Measurements from ENCODE around the gene CFAP92. TPM values are rescaled to one million over a fixed set of nuclear protein-coding genes. Genes with fewer than 3 reads are reported as not detected.
A peak's percentile ranks its signal among the peaks of the same experiment; 100 is the strongest.

Gene CFAP92, protein sequence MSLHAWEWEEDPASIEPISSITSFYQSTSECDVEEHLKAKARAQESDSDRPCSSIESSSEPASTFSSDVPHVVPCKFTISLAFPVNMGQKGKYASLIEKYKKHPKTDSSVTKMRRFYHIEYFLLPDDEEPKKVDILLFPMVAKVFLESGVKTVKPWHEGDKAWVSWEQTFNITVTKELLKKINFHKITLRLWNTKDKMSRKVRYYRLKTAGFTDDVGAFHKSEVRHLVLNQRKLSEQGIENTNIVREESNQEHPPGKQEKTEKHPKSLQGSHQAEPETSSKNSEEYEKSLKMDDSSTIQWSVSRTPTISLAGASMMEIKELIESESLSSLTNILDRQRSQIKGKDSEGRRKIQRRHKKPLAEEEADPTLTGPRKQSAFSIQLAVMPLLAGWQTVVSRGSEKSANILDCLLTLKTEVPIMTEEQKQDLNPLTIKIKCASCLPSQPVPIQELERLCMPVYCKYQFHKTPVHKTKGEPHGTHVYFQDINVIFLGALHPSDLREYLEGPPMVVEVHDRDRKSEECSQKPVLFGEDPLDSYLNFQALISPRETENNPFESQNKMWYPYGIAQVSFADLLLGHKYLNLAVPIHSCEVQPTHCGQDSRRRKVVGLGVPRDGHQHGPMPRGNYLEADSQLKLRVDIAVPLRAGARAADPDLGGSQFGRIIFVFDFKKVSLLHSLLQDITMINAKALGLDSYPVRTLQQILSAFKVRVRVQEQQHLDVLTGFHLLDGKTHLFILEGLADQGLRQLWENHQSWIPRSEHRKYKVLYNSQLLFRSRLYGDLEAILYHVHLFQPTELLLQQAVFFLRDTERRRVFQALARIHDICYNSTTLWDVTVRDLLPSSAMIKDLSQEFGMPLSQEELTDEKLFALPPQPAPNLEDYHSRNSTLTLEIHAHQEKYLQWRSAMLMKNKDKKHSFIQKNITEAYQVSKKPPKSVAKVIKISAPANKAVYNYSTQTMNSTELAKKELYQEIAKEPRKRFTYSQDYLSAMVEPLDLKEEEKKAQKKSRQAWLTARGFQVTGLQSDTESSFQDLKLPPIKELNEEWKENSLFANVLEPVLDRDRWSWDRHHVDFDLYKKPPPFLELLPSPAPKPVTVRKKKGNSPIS
- polyA plus RNA-seq (2012; ENCODE audit: missing spikeins) = not detected

DNA sequence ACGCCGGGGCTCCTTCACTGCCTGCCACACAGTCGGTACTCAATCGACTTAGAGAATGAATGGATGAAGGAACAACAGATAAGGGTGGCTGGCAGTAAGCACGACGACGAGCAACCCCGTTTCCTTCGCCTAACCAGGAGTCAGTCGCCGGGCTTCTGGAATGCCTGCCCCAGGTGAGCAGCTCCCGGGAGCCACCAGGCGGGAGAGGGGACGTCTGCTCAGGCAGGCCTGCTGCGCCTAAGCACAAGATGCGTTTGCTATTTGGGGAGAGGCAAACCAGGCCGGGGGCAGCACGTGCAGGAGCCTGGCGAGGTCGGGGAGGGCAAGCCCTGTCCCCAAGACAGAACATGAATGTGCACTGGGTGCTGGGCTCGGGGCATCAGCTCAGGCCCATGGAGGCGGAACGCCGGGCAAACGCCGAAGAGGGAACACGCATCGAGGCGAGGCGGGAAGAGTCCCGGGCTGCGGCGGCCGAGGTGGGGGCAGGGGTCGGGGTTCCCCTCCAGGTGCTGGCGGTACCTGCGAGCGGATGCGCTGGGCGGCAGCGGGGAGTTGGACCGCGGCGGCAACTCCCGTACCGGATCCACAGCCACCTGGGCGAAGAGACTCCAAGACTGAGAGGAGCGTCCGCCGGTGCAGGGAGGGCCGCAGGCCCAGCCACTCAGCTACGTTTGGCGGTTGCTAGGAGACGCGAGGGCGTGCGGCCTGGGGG, at the start of gene CFAP92:
Gene CFAP92, minus strand, starts transcription at position 616 of the 712 bp plus-strand sequence. CDS start 772 bp downstream, outside the sequence.
- TF ChIP-seq POLR2A (IDR thresholded peaks at IDR 0.05; ENCODE audit: low read depth, low read length) = no peak
- TF ChIP-seq TAF1 (IDR thresholded peaks at IDR 0.05; ENCODE audit: borderline replicate concordance, low read depth, low read length) = no peak
- TF ChIP-seq POLR2AphosphoS5 (IDR thresholded peaks at IDR 0.05; ENCODE audit: low read depth, low read length) = no peak
- FAIRE-seq = peak; percentile 95
- peak; percentile 89 for DNase-seq (ENCODE audit: insufficient read length)

DNA sequence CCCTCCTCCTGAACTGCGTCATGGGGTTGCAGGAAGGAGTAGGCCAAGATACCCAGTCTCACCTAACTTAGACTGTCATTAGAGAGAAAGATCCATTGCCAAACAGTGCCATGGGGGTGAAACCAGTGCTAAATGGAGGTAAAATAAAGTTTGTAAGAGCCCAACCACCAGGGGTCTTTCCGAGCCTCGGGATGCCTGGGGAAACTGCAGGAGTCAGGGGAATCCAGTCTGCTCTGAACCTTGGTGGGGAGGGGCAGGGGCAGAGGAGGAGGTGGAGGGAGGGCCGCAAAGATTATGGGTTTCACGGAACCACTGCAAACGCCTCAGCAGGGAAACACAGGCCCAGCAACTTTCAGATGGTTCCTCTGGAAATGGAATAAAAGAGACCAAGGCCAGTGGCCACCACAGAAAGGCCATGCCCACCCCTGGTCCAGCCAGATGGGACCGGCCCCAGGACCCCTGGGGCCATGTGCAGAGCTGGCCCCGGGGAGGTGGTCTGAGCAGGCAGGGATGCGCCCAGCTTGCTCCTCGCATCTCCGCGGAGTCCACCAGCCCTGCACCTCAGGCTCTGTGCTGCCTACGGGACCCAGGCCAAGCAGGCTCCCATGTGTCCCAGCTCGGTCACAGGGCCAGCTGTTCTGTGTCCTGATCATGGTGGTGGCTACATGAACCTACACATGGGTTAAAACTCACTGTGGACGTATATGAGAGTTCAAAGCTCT, 46.9 kb upstream of the CFAP92 start:
- TF ChIP-seq TAF1 (IDR thresholded peaks at IDR 0.05; ENCODE audit: borderline replicate concordance, low read depth, low read length) (no peak), POLR2AphosphoS5 (IDR thresholded peaks at IDR 0.05; ENCODE audit: low read depth, low read length) (no peak), POLR2A (IDR thresholded peaks at IDR 0.05; ENCODE audit: low read depth, low read length) (no peak)
- DNase-seq (ENCODE audit: insufficient read length) (no peak), FAIRE-seq (no peak)

DNA sequence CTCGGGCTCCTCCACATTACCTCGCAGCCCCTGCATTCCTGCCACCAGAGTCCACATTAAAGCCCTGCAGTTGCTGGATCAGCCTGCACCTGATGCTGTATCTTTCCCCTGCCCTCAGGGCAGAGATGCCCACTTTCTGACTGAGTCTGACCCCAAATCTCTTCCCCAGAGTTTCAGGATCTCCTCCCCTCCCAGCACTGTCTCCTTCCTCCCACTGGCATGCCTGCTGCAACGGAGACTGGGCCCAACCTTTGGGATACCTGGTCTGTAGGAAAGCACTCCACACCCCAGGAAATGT, 46.1 kb upstream of the CFAP92 start:
- DNase-seq (ENCODE audit: insufficient read length) (no peak), FAIRE-seq (no peak)
- TF ChIP-seq POLR2A (IDR thresholded peaks at IDR 0.05; ENCODE audit: low read depth, low read length) (no peak), POLR2AphosphoS5 (IDR thresholded peaks at IDR 0.05; ENCODE audit: low read depth, low read length) (no peak), TAF1 (IDR thresholded peaks at IDR 0.05; ENCODE audit: borderline replicate concordance, low read depth, low read length) (no peak)

DNA sequence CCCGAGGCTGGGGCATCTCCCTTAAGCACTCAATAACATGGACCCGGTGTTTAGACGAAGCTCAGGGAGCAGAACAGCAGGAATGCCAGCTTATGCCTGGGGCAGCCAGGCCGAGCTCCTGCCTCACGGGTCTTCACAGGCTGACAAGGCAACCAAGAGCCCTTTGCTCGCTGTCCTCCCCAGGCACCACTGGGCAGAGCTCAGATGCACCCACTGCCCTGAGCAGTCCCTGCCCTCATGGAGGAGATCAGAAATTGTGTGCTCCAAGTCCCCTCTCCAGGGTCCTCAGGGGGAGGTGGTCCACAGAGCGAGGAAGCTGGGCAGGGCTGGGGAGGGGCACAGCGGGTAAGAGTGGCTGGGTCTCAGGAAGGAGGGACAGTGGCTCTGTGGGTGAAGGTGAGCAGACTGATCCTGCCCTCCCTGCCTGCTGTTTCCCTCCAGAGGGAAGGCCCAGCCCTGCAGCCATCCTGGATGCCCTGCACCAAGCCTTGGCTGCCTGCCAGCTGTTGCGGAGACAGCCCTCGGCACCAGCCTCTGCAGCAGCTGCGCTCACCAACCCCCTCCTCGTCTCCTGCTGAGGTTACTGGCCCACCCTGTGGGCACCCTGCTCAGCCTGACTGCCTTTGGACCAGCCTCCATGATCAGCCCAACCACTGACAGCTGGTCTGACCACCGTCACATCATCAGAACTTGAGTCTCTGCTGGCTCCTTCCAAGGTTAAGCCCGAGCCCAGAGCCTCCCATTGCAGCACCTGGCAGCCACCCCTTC, 45.6 kb upstream of the CFAP92 start:
- DNase-seq (ENCODE audit: insufficient read length) (no peak), FAIRE-seq (no peak)
- no peak for TF ChIP-seq TAF1 (IDR thresholded peaks at IDR 0.05; ENCODE audit: borderline replicate concordance, low read depth, low read length)
- TF ChIP-seq POLR2A (IDR thresholded peaks at IDR 0.05; ENCODE audit: low read depth, low read length) = no peak
- no peak for TF ChIP-seq POLR2AphosphoS5 (IDR thresholded peaks at IDR 0.05; ENCODE audit: low read depth, low read length)

DNA sequence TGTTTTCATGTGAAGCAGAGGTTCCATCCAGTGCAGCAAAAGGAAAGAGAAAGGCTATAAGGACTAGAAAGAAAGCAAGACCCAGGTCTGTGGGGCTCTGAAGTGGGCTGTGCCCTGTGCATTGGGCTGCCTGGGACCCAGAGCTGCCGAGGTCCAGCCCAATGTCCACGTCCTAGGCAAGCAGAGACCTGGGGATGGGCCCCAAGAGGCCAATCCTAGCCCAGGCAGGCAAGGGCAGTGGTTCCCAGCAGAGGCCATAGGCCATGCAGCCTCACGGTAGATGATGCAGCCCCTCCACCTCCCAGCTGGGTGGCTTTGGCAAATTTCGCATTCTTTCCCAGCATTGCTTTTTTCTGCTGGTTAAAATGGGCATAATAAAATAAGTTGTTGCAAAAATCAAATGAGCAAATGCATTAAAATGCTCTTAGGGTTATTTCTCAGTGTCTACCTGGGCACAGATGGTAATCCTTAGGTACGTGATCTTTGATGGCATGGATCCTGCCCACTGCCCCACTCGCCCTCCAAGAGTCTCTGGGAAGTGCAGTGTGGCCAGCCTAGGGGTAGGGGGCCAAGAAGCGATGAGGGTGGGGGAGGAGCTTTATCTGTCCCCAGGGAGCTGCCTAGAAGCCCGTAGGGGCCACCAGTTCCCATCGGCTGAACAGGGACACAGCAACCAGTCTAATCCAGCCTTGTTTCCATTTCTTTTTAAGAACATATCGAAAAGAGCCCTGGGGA, 44.4 kb upstream of the CFAP92 start:
- DNase-seq (ENCODE audit: insufficient read length) (no peak), FAIRE-seq (no peak)
- TF ChIP-seq POLR2AphosphoS5 (IDR thresholded peaks at IDR 0.05; ENCODE audit: low read depth, low read length) (no peak), POLR2A (IDR thresholded peaks at IDR 0.05; ENCODE audit: low read depth, low read length) (no peak), TAF1 (IDR thresholded peaks at IDR 0.05; ENCODE audit: borderline replicate concordance, low read depth, low read length) (no peak)

DNA sequence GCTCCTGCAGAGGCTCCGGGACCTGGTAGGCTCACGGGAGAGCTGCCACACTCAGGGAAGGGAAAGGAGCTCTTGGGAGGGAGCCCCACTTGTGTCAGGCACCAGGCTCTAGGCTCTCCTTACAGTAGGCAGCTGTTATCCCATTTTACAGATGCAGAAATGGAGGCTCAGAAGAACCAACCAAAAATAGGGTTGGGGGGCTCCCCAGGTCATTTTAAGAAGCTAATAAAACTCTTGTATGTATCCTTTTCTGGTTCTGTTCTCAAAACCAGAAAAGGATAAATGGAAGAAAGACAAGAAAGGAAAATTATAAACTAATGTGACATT, 43.2 kb upstream of the CFAP92 start:
- no peak for TF ChIP-seq TAF1 (IDR thresholded peaks at IDR 0.05; ENCODE audit: borderline replicate concordance, low read depth, low read length)
- TF ChIP-seq POLR2A (IDR thresholded peaks at IDR 0.05; ENCODE audit: low read depth, low read length) = no peak
- no peak for TF ChIP-seq POLR2AphosphoS5 (IDR thresholded peaks at IDR 0.05; ENCODE audit: low read depth, low read length)
- DNase-seq (ENCODE audit: insufficient read length) (no peak), FAIRE-seq (no peak)

DNA sequence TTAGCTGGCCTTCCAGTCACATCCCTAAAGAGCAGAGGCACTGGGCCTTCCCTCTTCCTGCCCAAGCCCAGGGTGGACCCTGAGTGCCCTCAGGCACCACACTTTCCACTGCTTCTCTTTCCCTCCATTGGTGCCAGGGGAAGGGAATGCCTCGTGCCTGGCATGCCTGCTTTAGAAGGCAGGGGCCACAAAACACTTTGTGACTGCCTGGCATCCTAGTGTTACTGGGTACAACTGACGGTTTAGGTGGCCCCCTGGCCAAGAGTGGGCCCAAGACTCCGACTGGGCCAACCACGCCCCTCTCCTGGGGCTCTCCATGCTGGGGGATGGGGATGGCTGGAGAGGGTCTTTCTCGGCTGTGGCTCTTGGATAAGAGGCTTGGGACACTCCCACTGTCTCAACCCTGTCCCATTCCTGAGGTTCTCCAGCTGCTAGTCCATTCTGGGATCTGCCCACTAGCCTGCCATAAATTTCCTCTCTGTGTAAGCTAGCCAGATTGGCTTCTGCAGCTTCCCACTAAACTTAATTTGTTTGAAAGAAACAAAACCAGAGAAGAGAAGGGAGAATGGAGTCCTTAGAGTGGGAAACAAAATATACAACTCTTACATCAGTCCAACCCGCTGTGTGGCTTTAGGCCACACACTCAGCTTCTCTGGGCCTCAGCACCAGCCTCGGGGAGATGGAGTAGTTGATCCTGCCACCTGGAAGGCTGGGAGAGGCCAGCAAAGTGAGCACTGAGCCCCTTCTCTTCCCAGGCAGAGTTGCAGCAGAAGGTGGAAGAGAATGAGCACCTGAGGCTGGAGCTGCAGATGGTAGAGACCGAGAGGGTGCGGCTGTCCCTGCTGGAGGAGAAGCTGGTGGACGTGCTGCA, 42.6 kb upstream of the CFAP92 start:
- DNase-seq (ENCODE audit: insufficient read length) (no peak), FAIRE-seq (no peak)
- TF ChIP-seq TAF1 (IDR thresholded peaks at IDR 0.05; ENCODE audit: borderline replicate concordance, low read depth, low read length) = no peak
- no peak for TF ChIP-seq POLR2AphosphoS5 (IDR thresholded peaks at IDR 0.05; ENCODE audit: low read depth, low read length)
- no peak for TF ChIP-seq POLR2A (IDR thresholded peaks at IDR 0.05; ENCODE audit: low read depth, low read length)

DNA sequence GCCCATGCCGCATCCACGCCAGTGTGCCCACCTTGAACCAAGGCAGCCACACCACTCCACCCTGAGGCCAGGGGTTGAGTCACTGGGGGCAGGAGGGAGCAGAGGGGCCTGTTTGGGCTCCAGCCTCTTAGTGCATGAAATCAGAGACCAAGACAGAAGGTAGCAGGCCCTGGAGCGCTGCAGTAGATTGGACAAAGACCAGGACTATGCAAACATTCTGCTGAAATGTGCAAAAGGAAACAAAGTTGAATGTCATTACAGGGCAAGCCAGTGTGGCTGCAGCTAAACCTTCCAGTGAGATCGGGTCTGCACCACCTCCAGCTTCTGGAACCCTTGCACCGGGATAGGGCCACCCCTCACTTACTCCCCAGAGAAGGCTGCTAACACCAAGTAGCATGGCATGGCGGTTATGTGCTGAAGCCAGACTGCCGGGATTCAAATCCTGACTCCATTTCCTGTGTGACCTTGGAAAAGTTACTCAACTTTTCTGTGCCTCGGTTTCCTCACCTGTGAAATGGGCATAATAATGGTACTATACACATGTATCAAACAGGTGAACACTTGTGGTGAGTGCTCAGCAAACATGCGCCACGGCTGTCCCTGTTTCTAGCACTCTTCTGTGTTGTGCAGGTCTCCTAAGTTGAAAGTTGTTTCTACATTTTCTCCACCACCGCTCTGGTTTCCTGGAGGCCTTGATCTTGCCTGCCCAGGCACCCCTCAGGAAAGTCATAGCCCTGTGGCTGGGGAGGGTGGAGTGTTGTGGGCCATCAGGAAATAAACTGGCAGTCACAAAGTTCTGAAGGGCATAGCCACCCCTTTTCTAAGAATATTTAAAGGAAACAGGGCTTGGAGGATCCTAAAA, 41.7 kb upstream of the CFAP92 start:
- DNase-seq (ENCODE audit: insufficient read length) (no peak), FAIRE-seq (no peak)
- no peak for TF ChIP-seq POLR2A (IDR thresholded peaks at IDR 0.05; ENCODE audit: low read depth, low read length)
- TF ChIP-seq TAF1 (IDR thresholded peaks at IDR 0.05; ENCODE audit: borderline replicate concordance, low read depth, low read length) = no peak
- TF ChIP-seq POLR2AphosphoS5 (IDR thresholded peaks at IDR 0.05; ENCODE audit: low read depth, low read length) = no peak

All from GM12892 (cell line).